Coronary artery (tissue), 2 donors: ENCODE measurements around the gene FRS3.

Source experiments
- DNase-seq: peaks from one replicate; pipeline ENCODE4 v3.0.0-alpha.2; 2017; ENCODE audit warnings: low spot score
- H3K27ac ChIP-seq, 2 donors: fragments of 200-600 bp; sonication (generic); one replicate each; pipeline ENCODE4 v1.5.1; 2016 to 2019
- H3K4me3 ChIP-seq: fragments of 200-600 bp; sonication (generic); 2 replicates; pipeline ENCODE4 v1.5.1; 2016; ENCODE audit warnings: mild to moderate bottlenecking, moderate library complexity
- TF ChIP-seq, protein P1 (sequence below): fragments of 200-600 bp; sonication (generic); IDR thresholded peaks from one replicate; pipeline ENCODE4 v1.5.1; 2019; ENCODE audit warnings: antibody characterized with exemption

Gene FRS3

DNA sequence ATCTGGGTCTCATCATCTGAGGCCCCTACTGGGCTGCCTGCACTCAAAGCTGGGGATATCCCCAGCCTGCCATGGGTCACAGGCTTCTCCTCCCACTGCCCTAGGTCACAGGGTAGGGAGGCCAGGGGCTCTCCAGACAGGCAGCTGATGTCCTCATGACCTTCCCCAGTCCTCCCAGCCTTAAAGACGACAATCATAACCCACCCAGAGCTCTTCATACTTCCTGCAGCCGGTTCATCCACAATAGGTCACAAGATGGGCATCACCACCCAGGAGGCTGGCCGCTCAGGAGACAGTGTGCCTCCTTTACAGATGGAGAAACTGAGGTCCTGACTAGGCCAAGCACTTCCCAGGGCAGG, 59.5 kb downstream of the FRS3 start:
- H3K27ac ChIP-seq: no peak overlapping the region
- DNase-seq: no peak
- TF ChIP-seq, protein P1, sequence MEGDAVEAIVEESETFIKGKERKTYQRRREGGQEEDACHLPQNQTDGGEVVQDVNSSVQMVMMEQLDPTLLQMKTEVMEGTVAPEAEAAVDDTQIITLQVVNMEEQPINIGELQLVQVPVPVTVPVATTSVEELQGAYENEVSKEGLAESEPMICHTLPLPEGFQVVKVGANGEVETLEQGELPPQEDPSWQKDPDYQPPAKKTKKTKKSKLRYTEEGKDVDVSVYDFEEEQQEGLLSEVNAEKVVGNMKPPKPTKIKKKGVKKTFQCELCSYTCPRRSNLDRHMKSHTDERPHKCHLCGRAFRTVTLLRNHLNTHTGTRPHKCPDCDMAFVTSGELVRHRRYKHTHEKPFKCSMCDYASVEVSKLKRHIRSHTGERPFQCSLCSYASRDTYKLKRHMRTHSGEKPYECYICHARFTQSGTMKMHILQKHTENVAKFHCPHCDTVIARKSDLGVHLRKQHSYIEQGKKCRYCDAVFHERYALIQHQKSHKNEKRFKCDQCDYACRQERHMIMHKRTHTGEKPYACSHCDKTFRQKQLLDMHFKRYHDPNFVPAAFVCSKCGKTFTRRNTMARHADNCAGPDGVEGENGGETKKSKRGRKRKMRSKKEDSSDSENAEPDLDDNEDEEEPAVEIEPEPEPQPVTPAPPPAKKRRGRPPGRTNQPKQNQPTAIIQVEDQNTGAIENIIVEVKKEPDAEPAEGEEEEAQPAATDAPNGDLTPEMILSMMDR: no peak
- no peak overlapping the region for H3K4me3 ChIP-seq
